ENCODE results near the gene SHISAL2B. TPM values are rescaled to one million over a fixed set of nuclear protein-coding genes. Genes with fewer than 3 reads are reported as not detected.

SHISAL2B gene
- total RNA-seq, 3 donors from 2014 or later (not counting 1 experiment from before 2014, with no cell fraction given): not detected

- H3K27me3 ChIP-seq (ENCODE audit: control insufficient read depth, insufficient read depth, low read length): no peaks in the 10 kb centered on the region
- no peak overlapping the region for H3K4me3 Mint-ChIP-seq
- no peak for ATAC-seq
- no peaks in the 10 kb centered on the region for H3K9me3 Mint-ChIP-seq
- DNase-seq: no peak
- no peak for TF ChIP-seq CTCF (IDR thresholded peaks at IDR 0.05)
- 85% methylated on average over 4 of the region's 4 CpGs for WGBS (ENCODE audit: insufficient coverage)
- H3K27ac ChIP-seq (ENCODE audit: low read length): no peak overlapping the region
- H3K27me3 Mint-ChIP-seq (ENCODE audit: low read depth in 2 of 2): peaks cover 5 to 31% of the 10 kb centered on the region in 2 donors
- no peaks in the 10 kb centered on the region for H3K4me1 ChIP-seq (ENCODE audit: control insufficient read depth, insufficient read depth, low read length)
- H3K27ac Mint-ChIP-seq: no peak overlapping the region
- H3K36me3 Mint-ChIP-seq: no peaks in the 10 kb centered on the region
- H3K4me1 Mint-ChIP-seq: no peaks in the 10 kb centered on the region
- no peak overlapping the region for H3K4me3 ChIP-seq (ENCODE audit: low read length)
- intact Hi-C loops (cut with micrococcal nuclease): no loop called here
- H3K9me3 ChIP-seq (ENCODE audit: control insufficient read depth, insufficient read depth, low read length): no peaks in the 10 kb centered on the region
- H3K36me3 ChIP-seq (ENCODE audit: control insufficient read depth, insufficient read depth, low read length): no peaks in the 10 kb centered on the region
Observed at GRCh38 chr5:64680289-64680688, 10.0 kb upstream of the SHISAL2B start.

GRCh38 chr5:64682608-64683007 is 7.7 kb upstream of the SHISAL2B start:
- H3K36me3 ChIP-seq (ENCODE audit: control insufficient read depth, insufficient read depth, low read length): no peaks in the 10 kb centered on the region
- H3K27ac Mint-ChIP-seq: no peak overlapping the region
- peaks cover 12 to 31% of the 10 kb centered on the region in 2 donors for H3K27me3 Mint-ChIP-seq (ENCODE audit: low read depth in 2 of 2)
- H3K4me1 ChIP-seq (ENCODE audit: control insufficient read depth, insufficient read depth, low read length): no peaks in the 10 kb centered on the region
- WGBS (ENCODE audit: insufficient coverage): 92% methylated on average over 7 of the region's 7 CpGs
- H3K27me3 ChIP-seq (ENCODE audit: control insufficient read depth, insufficient read depth, low read length): no peaks in the 10 kb centered on the region
- intact Hi-C loops (cut with micrococcal nuclease): no loop called here
- H3K4me3 ChIP-seq (ENCODE audit: low read length): no peak overlapping the region
- no peak overlapping the region for H3K4me3 Mint-ChIP-seq
- no peak overlapping the region for H3K27ac ChIP-seq (ENCODE audit: low read length)
- H3K36me3 Mint-ChIP-seq: no peaks in the 10 kb centered on the region
- DNase-seq (no peak), ATAC-seq (no peak)
- no peaks in the 10 kb centered on the region for H3K9me3 ChIP-seq (ENCODE audit: control insufficient read depth, insufficient read depth, low read length)
- H3K9me3 Mint-ChIP-seq: no peaks in the 10 kb centered on the region
- no peak for TF ChIP-seq CTCF (IDR thresholded peaks at IDR 0.05)
- H3K4me1 Mint-ChIP-seq: no peaks in the 10 kb centered on the region

GRCh38 chr5:64685866-64686265 is 4.4 kb upstream of the SHISAL2B start:
- Histone ChIP-seq H3K36me3 (ENCODE audit: control insufficient read depth, insufficient read depth, low read length) (no peaks in the 10 kb centered on the region), H3K9me3 (ENCODE audit: control insufficient read depth, insufficient read depth, low read length) (no peaks in the 10 kb centered on the region), H3K27ac (ENCODE audit: low read length) (no peak overlapping the region), H3K4me3 (ENCODE audit: low read length) (no peak overlapping the region), H3K27me3 (ENCODE audit: control insufficient read depth, insufficient read depth, low read length) (peaks cover 8% of the 10 kb centered on the region), H3K4me1 (ENCODE audit: control insufficient read depth, insufficient read depth, low read length) (no peaks in the 10 kb centered on the region)
- no peak overlapping the region for H3K4me3 Mint-ChIP-seq
- peaks cover 24 to 29% of the 10 kb centered on the region in 2 donors for H3K27me3 Mint-ChIP-seq (ENCODE audit: low read depth in 2 of 2)
- peaks cover 0 to 6% of the 10 kb centered on the region in 2 donors for H3K4me1 Mint-ChIP-seq
- H3K36me3 Mint-ChIP-seq: no peaks in the 10 kb centered on the region
- intact Hi-C loops (cut with micrococcal nuclease): no loop called here
- WGBS (ENCODE audit: insufficient coverage): 76% methylated on average over 5 of the region's 5 CpGs
- ATAC-seq (no peak), DNase-seq (no peak)
- no peak overlapping the region for H3K27ac Mint-ChIP-seq
- TF ChIP-seq CTCF (IDR thresholded peaks at IDR 0.05): no peak
- H3K9me3 Mint-ChIP-seq: no peaks in the 10 kb centered on the region

- intact Hi-C loops (cut with micrococcal nuclease): no loop called here
- peaks cover 35 to 44% of the 10 kb centered on the region in 2 donors for H3K27me3 Mint-ChIP-seq (ENCODE audit: low read depth in 2 of 2)
- 86% methylated on average over 2 of the region's 3 CpGs for WGBS (ENCODE audit: insufficient coverage)
Observed at GRCh38 chr5:64688391-64688790, 1.9 kb upstream of the SHISAL2B start.

More at GRCh38 chr5:64688391-64688790, 1.9 kb upstream of the SHISAL2B start:
- DNase-seq (no peak), ATAC-seq (no peak)
- Mint-ChIP-seq H3K36me3 (no peaks in the 10 kb centered on the region), H3K9me3 (no peaks in the 10 kb centered on the region), H3K4me3 (no peak overlapping the region), H3K4me1 (peaks cover 0 to 6% of the 10 kb centered on the region in 2 donors), H3K27ac (no peak overlapping the region)
- Histone ChIP-seq H3K4me1 (ENCODE audit: control insufficient read depth, insufficient read depth, low read length) (no peaks in the 10 kb centered on the region), H3K27ac (ENCODE audit: low read length) (no peak overlapping the region), H3K27me3 (ENCODE audit: control insufficient read depth, insufficient read depth, low read length) (peaks cover 8% of the 10 kb centered on the region), H3K4me3 (ENCODE audit: low read length) (no peak overlapping the region), H3K36me3 (ENCODE audit: control insufficient read depth, insufficient read depth, low read length) (no peaks in the 10 kb centered on the region), H3K9me3 (ENCODE audit: control insufficient read depth, insufficient read depth, low read length) (no peaks in the 10 kb centered on the region)
- no peak for TF ChIP-seq CTCF (IDR thresholded peaks at IDR 0.05)
